ENCODE measurements around the gene PNLIPRP2.

Gene PNLIPRP2

GRCh38 chr10:116620423-116621400 is at the start of gene PNLIPRP2:
Gene PNLIPRP2 (plus strand): TSS chr10:116620953.
- no peak for DNase-seq (ENCODE audit: low read depth in 1 of 2, low spot score in 1 of 2)

- no peak for DNase-seq (ENCODE audit: low read depth in 1 of 2, low spot score in 1 of 2)
Measured at GRCh38 chr10:116574797-116575196, 46.0 kb upstream of the PNLIPRP2 start.

DNA sequence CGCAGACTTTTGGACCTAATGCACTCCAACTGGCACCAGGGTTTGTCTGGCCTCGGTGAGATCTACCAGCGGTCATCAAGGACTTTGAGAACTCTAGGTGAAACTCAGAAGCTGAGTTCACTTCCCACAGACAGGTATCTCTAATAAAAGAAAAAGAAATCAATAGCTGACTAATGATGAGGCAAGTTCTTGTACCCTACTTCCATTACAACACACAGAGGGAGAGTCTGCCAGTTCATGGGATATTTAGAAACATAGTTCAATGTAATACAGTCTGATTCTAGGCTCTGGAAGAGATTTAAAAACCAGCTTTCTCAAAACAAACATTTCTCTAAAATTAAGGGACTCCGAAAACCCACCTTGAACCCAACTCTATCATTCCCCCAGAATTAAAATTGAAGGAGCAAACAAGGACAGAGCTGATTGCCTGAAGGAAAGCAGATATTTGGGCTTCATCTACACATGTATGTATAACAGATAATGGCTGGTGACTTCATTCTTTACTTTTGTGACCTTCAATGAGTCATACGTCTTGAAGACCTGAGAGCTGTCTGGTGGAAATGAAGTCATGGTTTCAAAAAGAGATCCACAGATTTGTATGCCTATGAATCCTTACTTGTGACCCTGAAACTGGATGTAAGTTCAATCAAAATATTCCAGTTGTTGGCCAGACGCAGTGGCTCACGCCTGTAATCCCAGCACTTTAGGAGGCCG is 32.7 kb upstream of the PNLIPRP2 start:
- DNase-seq (ENCODE audit: low read depth in 1 of 2, low spot score in 1 of 2) = no peak

- DNase-seq (ENCODE audit: low read depth in 1 of 2, low spot score in 1 of 2) = no peak
Measured at GRCh38 chr10:116588995-116589394, 31.8 kb upstream of the PNLIPRP2 start.

GRCh38 chr10:116589926-116590325 is 30.8 kb upstream of the PNLIPRP2 start:
- no peak for DNase-seq (ENCODE audit: low read depth in 1 of 2, low spot score in 1 of 2)

GRCh38 chr10:116590590-116591444 is 29.9 kb upstream of the PNLIPRP2 start, which contains the start of gene PNLIPRP1:
Gene PNLIPRP1 (plus strand): TSS chr10:116590959. CDS start chr10:116591130, 171 bp downstream.
- DNase-seq (ENCODE audit: low read depth in 1 of 2, low spot score in 1 of 2) = no peak

- no peak for DNase-seq (ENCODE audit: low read depth in 1 of 2, low spot score in 1 of 2)
Measured at GRCh38 chr10:116593139-116593740, 27.5 kb upstream of the PNLIPRP2 start.

DNA sequence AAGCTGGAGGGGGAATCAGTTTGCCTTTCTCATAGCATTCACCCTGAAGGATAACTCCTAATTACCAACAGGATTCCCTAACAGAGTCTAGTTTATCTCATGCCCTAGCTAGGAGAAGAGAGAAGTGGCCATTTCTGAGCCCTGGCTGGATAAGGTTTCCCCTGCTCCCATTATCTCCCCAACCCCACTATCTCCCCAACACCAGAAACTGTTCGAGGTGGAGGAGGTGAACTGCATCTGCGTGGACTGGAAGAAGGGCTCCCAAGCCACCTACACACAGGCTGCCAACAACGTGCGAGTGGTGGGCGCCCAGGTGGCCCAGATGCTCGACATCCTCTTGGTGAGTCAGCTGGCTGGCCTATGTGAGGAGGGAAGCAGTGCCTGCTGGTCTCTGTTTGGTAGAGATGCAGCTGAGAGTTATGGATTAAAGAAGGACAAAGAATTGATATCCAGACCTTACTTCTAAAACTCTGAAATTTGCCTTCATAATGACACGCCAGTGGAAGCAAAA is 26.2 kb upstream of the PNLIPRP2 start:
- DNase-seq (ENCODE audit: low read depth in 1 of 2, low spot score in 1 of 2) = no peak

- no peak for DNase-seq (ENCODE audit: low read depth in 1 of 2, low spot score in 1 of 2)
Measured at GRCh38 chr10:116596062-116596461, 24.7 kb upstream of the PNLIPRP2 start.

- DNase-seq (ENCODE audit: low read depth in 1 of 2, low spot score in 1 of 2) = no peak
Measured at GRCh38 chr10:116597543-116597942, 23.2 kb upstream of the PNLIPRP2 start.

- DNase-seq (ENCODE audit: low read depth in 1 of 2, low spot score in 1 of 2) = no peak
Measured at GRCh38 chr10:116598329-116598728, 22.4 kb upstream of the PNLIPRP2 start.

GRCh38 chr10:116599991-116600390 is 20.8 kb upstream of the PNLIPRP2 start:
- DNase-seq (ENCODE audit: low read depth in 1 of 2, low spot score in 1 of 2) = no peak

- DNase-seq (ENCODE audit: low read depth in 1 of 2, low spot score in 1 of 2) = no peak
Measured at GRCh38 chr10:116602648-116603400, 17.9 kb upstream of the PNLIPRP2 start.

DNA sequence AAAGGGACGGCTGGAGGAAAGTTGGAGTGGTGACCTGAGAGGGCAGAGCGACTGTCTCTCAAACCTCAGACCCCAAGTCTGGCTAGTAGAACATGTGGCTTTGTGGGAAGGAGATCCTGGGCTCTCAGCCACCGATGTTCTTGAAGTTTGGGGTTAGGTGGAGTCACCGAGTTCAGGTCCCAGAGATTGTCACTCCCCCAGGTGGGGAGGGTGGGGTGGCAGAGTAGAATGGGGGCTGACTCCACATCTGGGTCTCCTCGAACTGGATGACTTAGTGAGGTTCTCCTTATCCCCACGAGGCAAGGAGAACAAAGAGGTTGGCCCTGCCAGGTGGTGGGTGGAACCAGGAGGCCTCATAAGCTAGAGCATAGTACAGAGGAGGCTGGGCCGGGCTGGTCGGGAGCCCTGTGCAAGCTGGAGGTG is 14.7 kb upstream of the PNLIPRP2 start:
- no peak for DNase-seq (ENCODE audit: low read depth in 1 of 2, low spot score in 1 of 2)

DNA sequence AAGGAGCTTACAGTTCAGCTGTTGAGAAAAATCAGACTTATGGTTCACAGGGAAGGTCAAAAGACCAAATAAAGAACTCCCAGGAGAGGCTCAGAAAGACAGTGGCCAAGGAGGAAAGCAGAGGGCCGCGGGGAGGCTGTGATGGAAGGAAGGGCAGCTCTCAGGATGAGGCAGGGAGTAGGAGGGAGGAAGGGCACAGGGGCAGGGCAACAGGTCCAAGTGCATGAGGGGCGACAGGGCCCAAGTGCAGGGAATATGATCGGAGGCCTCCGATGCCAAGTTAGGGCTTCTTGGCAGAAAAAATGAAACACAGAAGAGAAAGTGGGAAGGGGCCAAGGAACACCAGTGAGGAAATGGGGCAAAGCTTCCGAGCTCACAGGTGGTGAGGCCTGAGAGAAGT is 13.4 kb upstream of the PNLIPRP2 start:
- no peak for DNase-seq (ENCODE audit: low read depth in 1 of 2, low spot score in 1 of 2)

- no peak for DNase-seq (ENCODE audit: low read depth in 1 of 2, low spot score in 1 of 2)
Measured at GRCh38 chr10:116608686-116609594, 11.8 kb upstream of the PNLIPRP2 start.

DNA sequence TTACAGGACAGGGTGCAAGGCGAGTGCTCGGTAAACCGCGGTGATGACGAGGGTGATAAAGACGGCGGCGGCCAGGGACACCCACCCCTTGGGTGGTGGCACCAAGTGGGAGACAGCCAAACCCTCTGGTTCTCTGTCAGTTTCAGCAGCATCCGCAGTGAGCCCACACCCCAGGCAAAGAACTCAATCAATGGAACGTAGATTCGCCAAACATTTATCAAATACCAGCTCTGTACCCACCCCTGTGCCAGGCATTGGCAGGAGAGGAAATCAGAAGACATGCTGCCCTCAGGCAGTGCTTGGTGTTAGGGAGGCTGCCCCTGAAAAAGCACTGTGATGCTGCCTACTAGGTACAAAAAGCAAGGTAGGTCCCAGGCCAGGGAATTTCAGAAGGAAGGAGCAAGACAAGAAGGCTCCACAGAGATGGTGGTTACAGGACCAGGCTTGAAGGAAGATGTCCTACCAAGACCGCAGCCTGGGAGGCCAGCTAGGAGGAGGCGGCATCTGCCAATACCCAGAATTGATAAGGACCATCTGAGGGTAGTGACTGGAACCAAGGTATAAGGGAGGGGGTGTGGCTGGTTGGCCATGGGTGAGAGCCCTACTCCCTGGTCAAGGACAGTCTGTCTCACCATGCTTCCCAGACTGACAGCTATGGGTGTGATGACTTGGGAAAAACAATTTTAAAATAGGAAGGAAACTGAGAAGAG is 10.2 kb upstream of the PNLIPRP2 start:
- DNase-seq (ENCODE audit: low read depth in 1 of 2, low spot score in 1 of 2) = no peak

GRCh38 chr10:116611153-116611545 is 9.6 kb upstream of the PNLIPRP2 start:
- DNase-seq (ENCODE audit: low read depth in 1 of 2, low spot score in 1 of 2) = no peak
